Esophagus (tissue), 2 donors: ENCODE measurements around the gene DMRTA2. TPM values are rescaled to one million over a fixed set of nuclear protein-coding genes. Genes with fewer than 3 reads are reported as not detected.
A peak's percentile ranks its signal among the peaks of the same experiment; 100 is the strongest.

Experiments used
- H3K27ac ChIP-seq, 2 donors: one replicate each; pipeline ENCODE4 v1.5.1; 2013; ENCODE audit warnings: low read depth in 2 of 2, mild to moderate bottlenecking in 2 of 2, inconsistent platforms in 1 of 2, low read length in 1 of 2, moderate library complexity in 1 of 2
- H3K27me3 ChIP-seq, 2 donors: one replicate each; pipeline ENCODE4 v1.6.1; 2013; ENCODE audit warnings: low read length in 2 of 2, control low read depth in 1 of 2, mild to moderate bottlenecking in 1 of 2; ENCODE audit not compliant: insufficient read depth in 2 of 2, control insufficient read depth in 1 of 2
- H3K36me3 ChIP-seq, 2 donors: one replicate each; pipeline ENCODE4 v1.6.1; 2013; ENCODE audit warnings: low read length in 1 of 2; ENCODE audit not compliant: control insufficient read depth in 2 of 2, insufficient read depth in 2 of 2
- H3K4me1 ChIP-seq, 2 donors: one replicate each; pipeline ENCODE4 v1.6.1; 2013; ENCODE audit warnings: low read length in 1 of 2; ENCODE audit not compliant: control insufficient read depth in 2 of 2, insufficient read depth in 2 of 2
- H3K4me3 ChIP-seq, 2 donors: one replicate each; pipeline ENCODE4 v1.5.1; 2013; ENCODE audit warnings: low read length in 2 of 2, mild to moderate bottlenecking in 2 of 2, low read depth in 1 of 2, moderate library complexity in 1 of 2
- H3K9me3 ChIP-seq, 2 donors: one replicate each; pipeline ENCODE4 v1.6.1; 2013; ENCODE audit warnings: mild to moderate bottlenecking in 2 of 2, low read depth in 1 of 2, low read length in 1 of 2, moderate library complexity in 1 of 2; ENCODE audit not compliant: control insufficient read depth in 2 of 2, insufficient read depth in 1 of 2
- WGBS, 2 donors: extraction: QIAGEN DNeasy Blood & Tissue Kit; methylation state at CpG; one replicate each; pipeline ENCODE4 v1.1.7; 2013; 5-methylcytosine and 5-hydroxymethylcytosine counted together
- polyA plus RNA-seq, 2 donors: library from polyadenylated mRNA; stranded (reverse); fragments of 200-250 nt; gene quantifications; one replicate each; pipeline ENCODE4 v1.2.3, GENCODE V29; 2013
- donor health status: healthy with polysubstance abuse.
- donor health status: Bipolar disorder and iron deficiency.

Gene DMRTA2
- polyA plus RNA-seq, 2 donors: 0.98 to 1.5 TPM

GRCh38 chr1:50419192-50419906 lies 3.9 kb downstream of the DMRTA2 start:
- Histone ChIP-seq H3K27ac (no peak overlapping the region), H3K36me3 (no peaks in the 10 kb centered on the region), H3K27me3 (peaks cover 0 to 27% of the 10 kb centered on the region in 2 donors), H3K9me3 (peaks cover 5 to 11% of the 10 kb centered on the region in 2 donors), H3K4me3 (no peak overlapping the region), H3K4me1 (peaks cover 4 to 8% of the 10 kb centered on the region in 2 donors)
- WGBS, 2 donors: 31 to 45% methylated on average over 57 to 60 of the region's 60 CpGs

GRCh38 chr1:50418600-50419109 lies 4.6 kb downstream of the DMRTA2 start:
- H3K27me3 ChIP-seq: peaks cover 3 to 25% of the 10 kb centered on the region in 2 donors
- H3K4me1 ChIP-seq: peaks cover 4 to 8% of the 10 kb centered on the region in 2 donors
- no peaks in the 10 kb centered on the region for H3K36me3 ChIP-seq
- WGBS, 2 donors: 20 to 43% methylated on average over 40 to 64 of the region's 64 CpGs
- H3K4me3 ChIP-seq: peak overlapping the region in 1 of 2 donors; percentile 7
- peaks cover 5 to 14% of the 10 kb centered on the region in 2 donors for H3K9me3 ChIP-seq
- no peak overlapping the region for H3K27ac ChIP-seq

GRCh38 chr1:50417946-50418599 lies 5.2 kb downstream of the DMRTA2 start:
- peaks cover 5 to 15% of the 10 kb centered on the region in 2 donors for H3K9me3 ChIP-seq
- H3K4me1 ChIP-seq: peaks cover 4 to 8% of the 10 kb centered on the region in 2 donors
- no peak overlapping the region for H3K27ac ChIP-seq
- H3K4me3 ChIP-seq: no peak overlapping the region
- 38 to 48% methylated on average over 19 to 20 of the region's 20 CpGs for WGBS, 2 donors
- peaks cover 3 to 25% of the 10 kb centered on the region in 2 donors for H3K27me3 ChIP-seq
- H3K36me3 ChIP-seq: no peaks in the 10 kb centered on the region

- Histone ChIP-seq H3K36me3 (no peaks in the 10 kb centered on the region), H3K27me3 (peaks cover 3 to 25% of the 10 kb centered on the region in 2 donors), H3K27ac (no peak overlapping the region), H3K9me3 (peaks cover 5 to 15% of the 10 kb centered on the region in 2 donors), H3K4me1 (peaks cover under 1 to 8% of the 10 kb centered on the region in 2 donors), H3K4me3 (no peak overlapping the region)
- 29 to 48% methylated on average over 23 of the region's 23 CpGs for WGBS, 2 donors
These were observed 5.7 kb downstream of the DMRTA2 start for GRCh38 chr1:50417507-50417906.

- Histone ChIP-seq H3K9me3 (peaks cover 5 to 15% of the 10 kb centered on the region in 2 donors), H3K36me3 (no peaks in the 10 kb centered on the region), H3K27me3 (peaks cover 3 to 25% of the 10 kb centered on the region in 2 donors), H3K27ac (no peak overlapping the region), H3K4me1 (peaks cover 0 to 8% of the 10 kb centered on the region in 2 donors), H3K4me3 (no peak overlapping the region)
- 26 to 34% methylated on average over 46 of the region's 46 CpGs for WGBS, 2 donors
These were observed 6.4 kb downstream of the DMRTA2 start for GRCh38 chr1:50416553-50417453.

GRCh38 chr1:50416150-50416527 lies 7.1 kb downstream of the DMRTA2 start:
- H3K36me3 ChIP-seq: no peaks in the 10 kb centered on the region
- no peak overlapping the region for H3K4me3 ChIP-seq
- peaks cover 0 to 7% of the 10 kb centered on the region in 2 donors for H3K4me1 ChIP-seq
- no peak overlapping the region for H3K27ac ChIP-seq
- peaks cover 3 to 25% of the 10 kb centered on the region in 2 donors for H3K27me3 ChIP-seq
- H3K9me3 ChIP-seq: peaks cover 5 to 12% of the 10 kb centered on the region in 2 donors
- 13 to 22% methylated on average over 25 of the region's 25 CpGs for WGBS, 2 donors

- no peak overlapping the region for H3K27ac ChIP-seq
- H3K36me3 ChIP-seq: no peaks in the 10 kb centered on the region
- WGBS, 2 donors: 26 to 40% methylated on average over 53 to 56 of the region's 56 CpGs
- peaks cover 0 to 5% of the 10 kb centered on the region in 2 donors for H3K4me1 ChIP-seq
- H3K27me3 ChIP-seq: peaks cover 3 to 25% of the 10 kb centered on the region in 2 donors
- H3K9me3 ChIP-seq: peaks cover 5 to 10% of the 10 kb centered on the region in 2 donors
- no peak overlapping the region for H3K4me3 ChIP-seq
These were observed 7.8 kb downstream of the DMRTA2 start for GRCh38 chr1:50415235-50416149.

- H3K36me3 ChIP-seq: no peaks in the 10 kb centered on the region
- H3K4me1 ChIP-seq: peaks cover 0 to 5% of the 10 kb centered on the region in 2 donors
- WGBS, 2 donors: 61 to 63% methylated on average over 7 of the region's 7 CpGs
- H3K27ac ChIP-seq: no peak overlapping the region
- no peak overlapping the region for H3K4me3 ChIP-seq
- H3K9me3 ChIP-seq: peaks cover 5 to 10% of the 10 kb centered on the region in 2 donors
- H3K27me3 ChIP-seq: peaks cover 3 to 22% of the 10 kb centered on the region in 2 donors
These were observed 8.4 kb downstream of the DMRTA2 start for GRCh38 chr1:50414853-50415234.
